ENCODE measurements around the gene NEDD4L.

NEDD4L gene

DNA sequence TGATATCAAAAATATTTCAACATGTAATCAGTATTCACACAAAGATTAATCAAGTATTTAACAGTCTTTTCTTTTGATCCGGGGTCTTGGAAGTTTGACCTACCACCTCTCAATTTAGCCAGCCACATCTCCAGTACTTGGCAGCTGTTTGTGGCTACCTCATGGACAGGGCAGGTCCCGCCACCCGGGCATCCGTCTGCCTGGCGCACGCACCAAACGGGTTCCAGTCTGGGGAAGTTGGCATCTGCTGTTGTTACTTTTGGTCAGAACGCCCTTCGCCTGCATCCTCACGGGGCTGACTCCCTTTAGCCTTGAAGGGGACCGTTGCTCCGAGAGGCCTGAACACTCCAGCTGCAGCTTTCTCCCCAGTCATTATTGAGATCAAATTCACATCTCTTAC lies 81.7 kb downstream of the NEDD4L start:
- no peak for DNase-seq (ENCODE audit: low read depth)
- TF ChIP-seq, protein P1, sequence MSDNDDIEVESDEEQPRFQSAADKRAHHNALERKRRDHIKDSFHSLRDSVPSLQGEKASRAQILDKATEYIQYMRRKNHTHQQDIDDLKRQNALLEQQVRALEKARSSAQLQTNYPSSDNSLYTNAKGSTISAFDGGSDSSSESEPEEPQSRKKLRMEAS (IDR thresholded peaks at IDR 0.05; ENCODE audit: low read depth, low read length): no peak
- TF ChIP-seq MYC (IDR thresholded peaks at IDR 0.05; ENCODE audit: low read depth, low read length) (no peak), POLR2A (IDR thresholded peaks at IDR 0.05; ENCODE audit: extremely low read depth, insufficient read length) (no peak)
- TF ChIP-seq, protein P2, sequence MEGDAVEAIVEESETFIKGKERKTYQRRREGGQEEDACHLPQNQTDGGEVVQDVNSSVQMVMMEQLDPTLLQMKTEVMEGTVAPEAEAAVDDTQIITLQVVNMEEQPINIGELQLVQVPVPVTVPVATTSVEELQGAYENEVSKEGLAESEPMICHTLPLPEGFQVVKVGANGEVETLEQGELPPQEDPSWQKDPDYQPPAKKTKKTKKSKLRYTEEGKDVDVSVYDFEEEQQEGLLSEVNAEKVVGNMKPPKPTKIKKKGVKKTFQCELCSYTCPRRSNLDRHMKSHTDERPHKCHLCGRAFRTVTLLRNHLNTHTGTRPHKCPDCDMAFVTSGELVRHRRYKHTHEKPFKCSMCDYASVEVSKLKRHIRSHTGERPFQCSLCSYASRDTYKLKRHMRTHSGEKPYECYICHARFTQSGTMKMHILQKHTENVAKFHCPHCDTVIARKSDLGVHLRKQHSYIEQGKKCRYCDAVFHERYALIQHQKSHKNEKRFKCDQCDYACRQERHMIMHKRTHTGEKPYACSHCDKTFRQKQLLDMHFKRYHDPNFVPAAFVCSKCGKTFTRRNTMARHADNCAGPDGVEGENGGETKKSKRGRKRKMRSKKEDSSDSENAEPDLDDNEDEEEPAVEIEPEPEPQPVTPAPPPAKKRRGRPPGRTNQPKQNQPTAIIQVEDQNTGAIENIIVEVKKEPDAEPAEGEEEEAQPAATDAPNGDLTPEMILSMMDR (IDR thresholded peaks at IDR 0.05; ENCODE audit: low read depth, low read length): no peak
- no peak overlapping the region for H3K4me3 ChIP-seq (ENCODE audit: low read depth, low read length)

DNA sequence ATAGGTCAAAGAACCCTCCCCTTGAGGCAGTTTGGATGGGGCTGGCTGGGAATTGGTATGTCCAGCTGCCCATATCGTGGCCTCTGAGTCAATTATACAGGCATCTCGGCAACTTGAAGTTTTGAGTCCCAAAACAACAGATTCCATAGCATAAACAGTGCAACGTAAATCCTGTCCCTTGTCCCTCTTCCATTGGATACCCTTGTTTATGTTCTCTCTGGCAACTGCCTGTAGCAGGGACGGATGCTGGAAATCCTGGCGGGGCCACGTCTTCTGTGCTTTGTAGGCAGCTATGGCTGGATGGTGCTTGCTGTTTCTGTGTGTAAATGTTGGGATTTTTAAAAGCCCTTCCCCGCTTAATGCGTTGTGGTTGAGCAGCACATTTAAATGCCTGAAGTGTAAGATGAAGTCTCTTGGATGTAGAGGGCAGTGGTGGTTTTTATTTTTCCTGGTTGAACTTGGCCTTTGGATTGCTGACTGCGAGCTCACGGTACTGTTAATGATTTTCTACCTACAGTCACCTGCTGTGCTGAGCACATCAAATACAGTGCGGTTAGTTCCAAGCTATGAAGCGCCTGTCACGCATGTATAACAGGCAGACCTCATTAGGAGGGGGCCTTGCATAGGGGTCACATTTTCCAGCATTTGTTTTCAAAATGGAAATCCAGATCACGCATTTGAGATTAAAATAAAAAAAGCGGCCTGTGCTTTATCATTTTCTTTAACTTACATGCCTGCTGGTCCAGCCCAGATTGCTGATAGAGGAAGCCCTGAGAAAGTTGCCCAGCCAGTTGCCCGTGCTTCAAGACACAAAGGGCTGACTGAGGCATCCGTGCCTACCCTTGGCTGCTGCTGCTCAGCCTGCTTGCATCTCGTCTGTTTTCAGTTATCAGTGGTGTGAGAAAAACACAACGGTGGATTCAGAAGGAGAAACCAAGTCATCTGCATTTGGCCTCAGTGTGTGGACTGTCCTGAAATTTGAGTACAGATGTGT lies 84.7 kb downstream of the NEDD4L start:
- DNase-seq (ENCODE audit: low read depth): no peak
- TF ChIP-seq, protein P2 (IDR thresholded peaks at IDR 0.05; ENCODE audit: low read depth, low read length): no peak
- H3K4me3 ChIP-seq (ENCODE audit: low read depth, low read length): no peak overlapping the region

DNA sequence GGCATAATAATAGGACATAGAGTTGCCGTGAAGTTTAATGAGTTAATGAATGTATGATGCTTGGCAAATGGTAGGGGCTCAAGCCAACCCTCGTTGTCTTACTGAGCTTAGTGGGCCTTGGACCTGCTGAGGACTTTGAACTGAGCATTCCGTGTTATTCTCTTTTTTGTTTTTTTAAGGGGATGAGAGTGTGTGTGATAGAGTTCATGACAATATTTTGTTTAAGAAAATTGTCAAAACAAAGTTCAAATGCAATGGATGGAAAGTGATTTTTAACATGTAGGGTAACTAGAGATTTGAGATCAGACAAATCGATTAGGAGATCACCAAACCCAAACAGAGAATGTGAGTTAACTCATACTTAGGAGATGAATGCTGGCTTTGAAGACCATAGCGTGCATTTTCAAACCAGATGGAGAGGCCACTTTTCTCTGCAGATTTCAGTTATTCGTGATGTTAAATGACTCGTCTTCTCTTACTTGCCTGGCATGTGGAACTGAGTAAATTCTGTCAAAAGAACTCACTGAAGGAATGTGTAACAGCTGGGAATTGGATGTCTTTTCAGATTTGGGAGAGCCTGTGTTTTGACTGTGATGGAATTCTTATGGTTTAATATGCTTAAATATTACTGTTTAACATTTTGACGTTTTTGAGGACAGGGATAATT lies 88.7 kb downstream of the NEDD4L start:
- H3K4me3 ChIP-seq (ENCODE audit: low read depth, low read length): no peak overlapping the region
- no peak for DNase-seq (ENCODE audit: low read depth)
- TF ChIP-seq POLR2A (IDR thresholded peaks at IDR 0.05; ENCODE audit: extremely low read depth, insufficient read length): no peak
- TF ChIP-seq, protein P2 (IDR thresholded peaks at IDR 0.05; ENCODE audit: low read depth, low read length): no peak
- no peak for TF ChIP-seq MYC (IDR thresholded peaks at IDR 0.05; ENCODE audit: low read depth, low read length)

DNA sequence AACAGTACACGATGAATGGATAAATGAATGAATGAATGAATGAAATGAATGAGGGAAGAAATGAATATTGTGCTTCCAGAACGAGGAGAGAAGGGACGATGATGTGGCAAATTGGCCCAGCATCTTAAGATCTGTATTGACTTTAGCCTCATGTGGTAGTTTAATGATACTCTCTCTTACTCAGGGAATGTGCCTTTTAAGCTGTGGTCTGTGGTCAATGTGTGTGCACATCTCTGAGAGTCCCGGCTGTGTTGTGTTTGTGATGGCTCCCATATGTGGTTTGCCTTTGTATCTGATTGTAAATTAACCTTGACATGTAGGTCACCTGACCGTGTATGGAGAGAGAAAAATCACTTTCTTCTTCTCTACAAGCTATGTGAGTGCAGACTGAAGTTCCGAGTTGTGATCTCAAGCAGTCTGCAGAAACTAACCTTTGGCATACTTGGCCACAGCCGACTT lies 91.2 kb downstream of the NEDD4L start:
- no peak for DNase-seq (ENCODE audit: low read depth)
- H3K4me3 ChIP-seq (ENCODE audit: low read depth, low read length): no peak overlapping the region
- TF ChIP-seq MYC (IDR thresholded peaks at IDR 0.05; ENCODE audit: low read depth, low read length) (no peak), POLR2A (IDR thresholded peaks at IDR 0.05; ENCODE audit: extremely low read depth, insufficient read length) (no peak)
- TF ChIP-seq, protein P1 (IDR thresholded peaks at IDR 0.05; ENCODE audit: low read depth, low read length): no peak
- TF ChIP-seq, protein P2 (IDR thresholded peaks at IDR 0.05; ENCODE audit: low read depth, low read length): no peak

DNA sequence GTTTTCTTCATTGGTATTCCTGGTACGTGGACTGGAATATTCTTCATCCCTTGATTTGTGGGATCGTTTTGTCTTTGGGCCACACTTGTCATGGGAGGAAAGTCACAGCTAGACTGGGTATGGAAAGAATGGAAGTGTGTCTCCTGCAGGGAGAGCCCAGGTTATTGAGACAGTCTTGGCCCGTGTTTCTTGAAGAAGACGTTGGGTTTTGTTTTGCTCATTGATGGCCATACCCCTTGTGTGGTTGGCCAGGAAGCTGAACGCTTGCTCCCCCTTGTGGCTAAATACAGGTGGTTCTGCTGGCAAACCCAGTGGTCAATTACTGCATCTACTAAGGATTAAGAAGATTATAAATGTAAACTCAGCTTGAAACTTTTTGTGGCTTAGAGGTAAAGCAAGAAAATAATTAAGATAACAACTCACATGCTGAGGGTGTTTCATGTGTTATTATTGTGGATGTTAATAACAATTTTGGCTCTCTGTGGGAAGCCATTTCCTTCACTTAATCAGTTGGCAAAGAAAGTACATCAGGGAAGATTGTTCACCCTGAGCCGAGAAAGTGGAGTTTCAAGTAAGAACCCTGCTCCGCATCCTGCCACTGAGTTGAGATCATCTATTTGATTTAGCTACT lies 91.8 kb downstream of the NEDD4L start:
- peak; percentile 71 for DNase-seq (ENCODE audit: low read depth)
- no peak overlapping the region for H3K4me3 ChIP-seq (ENCODE audit: low read depth, low read length)
- TF ChIP-seq POLR2A (IDR thresholded peaks at IDR 0.05; ENCODE audit: extremely low read depth, insufficient read length): no peak
- TF ChIP-seq, protein P2 (IDR thresholded peaks at IDR 0.05; ENCODE audit: low read depth, low read length): peak; percentile 83
